GM18499 (cell line): Measurements from ENCODE around the gene ENTPD6.

Experiments used
- ATAC-seq: cut with Tn5 transposase; IDR thresholded peaks from one replicate; pipeline ENCODE4 v1.9.1; 2021; ENCODE audit warnings: moderate number of reproducible peaks; ENCODE audit not compliant: insufficient read depth, unreplicated experiment

Gene ENTPD6

GRCh38 chr20:25273541-25274358 lies 78.2 kb downstream of the ENTPD6 start:
- ATAC-seq, result no peak

GRCh38 chr20:25274481-25274880 lies 79.0 kb downstream of the ENTPD6 start:
- ATAC-seq, result no peak

- ATAC-seq, result no peak
These were observed 79.6 kb downstream of the ENTPD6 start for GRCh38 chr20:25274891-25275812.

GRCh38 chr20:25275813-25276532 lies 80.5 kb downstream of the ENTPD6 start:
- ATAC-seq, result no peak
